Cardiac muscle cell (in vitro differentiated cells and primary cell): ENCODE results near the gene ATP6V0A1. TPM values are rescaled to one million over a fixed set of nuclear protein-coding genes. Genes with fewer than 3 reads are reported as not detected.
A peak's percentile ranks its signal among the peaks of the same experiment; 100 is the strongest.
"Not testable (repeated sequence)": the region's sequence is repeated elsewhere in the genome, so short reads cannot be mapped to it uniquely, and the experiment has no call there.

ENCODE experiments used
- DNase-seq, 2 donors: peaks; one replicate each; pipeline versions ENCODE4 v3.0.0 to v3.0.0-alpha.2; 2010 to 2017; ENCODE audit warnings: low read depth in 1 of 2, low spot score in 1 of 2
- H3K27ac ChIP-seq: fragments of 200-600 bp; sonication (generic); 2 replicates; pipeline ENCODE4 v1.5.1; 2016
- H3K27me3 ChIP-seq: fragments of 200-600 bp; sonication (generic); 2 replicates; pipeline ENCODE4 v1.6.0; 2016; ENCODE audit warnings: control low read depth
- H3K36me3 ChIP-seq: fragments of 200-600 bp; sonication (generic); 2 replicates; pipeline ENCODE4 v1.5.1; 2016; ENCODE audit warnings: control low read depth
- H3K4me1 ChIP-seq: fragments of 200-600 bp; sonication (generic); 2 replicates; pipeline ENCODE4 v1.8.1; 2017; ENCODE audit warnings: low read depth, mild to moderate bottlenecking, mixed run types
- H3K4me3 ChIP-seq: fragments of 200-600 bp; sonication (generic); 2 replicates; pipeline ENCODE4 v1.5.1; 2016; ENCODE audit warnings: mild to moderate bottlenecking
- H3K9me3 ChIP-seq: fragments of 200-600 bp; sonication (generic); 2 replicates; pipeline ENCODE4 v1.5.1; 2017; ENCODE audit warnings: low read depth, mild to moderate bottlenecking, control low read depth
- CTCF ChIP-seq: IDR thresholded peaks from 2 replicates; pipeline ENCODE4 v1.5.1; 2012; ENCODE audit warnings: low read depth, mild to moderate bottlenecking, low read length
- polyA plus RNA-seq: library from polyadenylated mRNA; unstranded; fragments of >200 nt; fragmentation: Nextera tagmentation; extraction: Ambion mirVana; gene quantifications from 2 replicates; pipeline ENCODE4 v1.2.1, GENCODE V29; 2016
- total RNA-seq: library from RNA; depleted of rRNA; stranded (reverse); fragments of >200 nt; gene quantifications from 2 replicates; pipeline ENCODE4 v1.2.3, GENCODE V29; 2016

ATP6V0A1 gene
- total and polyA plus RNA-seq, 2 experiments from 2014 or later = 44.6 to 50.8 TPM

GRCh38 chr17:42453439-42453838 lies 5.2 kb upstream of the ATP6V0A1 start:
- Histone ChIP-seq H3K36me3 (no peaks in the 10 kb centered on the region), H3K9me3 (no peaks in the 10 kb centered on the region), H3K27ac (no peak overlapping the region), H3K4me1 (no peaks in the 10 kb centered on the region), H3K4me3 (no peak overlapping the region), H3K27me3 (no peaks in the 10 kb centered on the region)
- no peak for TF ChIP-seq CTCF
- no peak for DNase-seq

GRCh38 chr17:42454987-42455386 lies 3.7 kb upstream of the ATP6V0A1 start:
- H3K27me3 ChIP-seq, H3K27ac ChIP-seq, H3K36me3 ChIP-seq, H3K4me1 ChIP-seq, H3K4me3 ChIP-seq, DNase-seq, H3K9me3 ChIP-seq: not testable (repeated sequence)

GRCh38 chr17:42456223-42457106 lies 2.2 kb upstream of the ATP6V0A1 start:
- no peaks in the 10 kb centered on the region for H3K27me3 ChIP-seq
- no peaks in the 10 kb centered on the region for H3K9me3 ChIP-seq
- DNase-seq = peak in 1 of 2 donors; percentile 92
- H3K4me3 ChIP-seq = no peak overlapping the region
- TF ChIP-seq CTCF = no peak
- no peaks in the 10 kb centered on the region for H3K36me3 ChIP-seq
- peaks cover 9% of the 10 kb centered on the region for H3K4me1 ChIP-seq
- no peak overlapping the region for H3K27ac ChIP-seq

- H3K4me3 ChIP-seq = no peak overlapping the region
- no peaks in the 10 kb centered on the region for H3K36me3 ChIP-seq
- H3K4me1 ChIP-seq = peaks cover 9% of the 10 kb centered on the region
- no peaks in the 10 kb centered on the region for H3K27me3 ChIP-seq
- H3K9me3 ChIP-seq = no peaks in the 10 kb centered on the region
- TF ChIP-seq CTCF = no peak
- peak in 1 of 2 donors; percentile 25 for DNase-seq
- no peak overlapping the region for H3K27ac ChIP-seq
Observed at GRCh38 chr17:42457107-42457792, 1.4 kb upstream of the ATP6V0A1 start.

GRCh38 chr17:42459256-42459800 lies 650 bp downstream of the ATP6V0A1 start:
- peak overlapping the region; percentile 13 for H3K27ac ChIP-seq
- H3K4me3 ChIP-seq = peak overlapping the region; percentile 37
- peak; percentile 47 for TF ChIP-seq CTCF
- no peaks in the 10 kb centered on the region for H3K36me3 ChIP-seq
- H3K9me3 ChIP-seq = no peaks in the 10 kb centered on the region
- peak; percentile 7 to 43 for DNase-seq
- peaks cover 9% of the 10 kb centered on the region for H3K4me1 ChIP-seq
- no peaks in the 10 kb centered on the region for H3K27me3 ChIP-seq
